VCaP (cell line): ENCODE results near the gene FGR.
A peak's percentile ranks its signal among the peaks of the same experiment; 100 is the strongest.

ENCODE experiments used
- H3K27ac ChIP-seq: fragments of 450-650 bp; 2 replicates; pipeline ENCODE4 v1.5.1; 2017
- TF ChIP-seq, protein P1 (sequence below): fragments of 450-650 bp; conservative IDR thresholded peaks from 2 replicates; pipeline ENCODE4 v1.5.1; 2017; ENCODE audit warnings: mild to moderate bottlenecking, moderate library complexity

Gene FGR

DNA sequence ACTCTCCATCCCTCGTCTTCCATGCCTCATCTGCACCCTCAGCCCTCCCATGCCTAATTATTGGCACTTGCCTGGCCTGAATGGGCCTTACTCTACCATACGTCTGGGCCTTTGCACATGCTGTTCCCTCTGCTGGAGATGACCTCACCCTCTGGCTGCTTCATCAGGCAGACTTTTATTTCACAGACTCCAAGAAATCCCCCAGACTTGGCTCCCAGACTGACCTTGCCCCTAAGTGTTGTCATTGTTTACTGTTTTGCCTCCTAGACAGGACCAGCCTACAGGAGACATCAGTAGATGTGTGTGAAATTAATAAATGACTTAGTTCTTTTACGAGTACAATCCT is 25.8 kb downstream of the FGR start:
- TF ChIP-seq, protein P1, sequence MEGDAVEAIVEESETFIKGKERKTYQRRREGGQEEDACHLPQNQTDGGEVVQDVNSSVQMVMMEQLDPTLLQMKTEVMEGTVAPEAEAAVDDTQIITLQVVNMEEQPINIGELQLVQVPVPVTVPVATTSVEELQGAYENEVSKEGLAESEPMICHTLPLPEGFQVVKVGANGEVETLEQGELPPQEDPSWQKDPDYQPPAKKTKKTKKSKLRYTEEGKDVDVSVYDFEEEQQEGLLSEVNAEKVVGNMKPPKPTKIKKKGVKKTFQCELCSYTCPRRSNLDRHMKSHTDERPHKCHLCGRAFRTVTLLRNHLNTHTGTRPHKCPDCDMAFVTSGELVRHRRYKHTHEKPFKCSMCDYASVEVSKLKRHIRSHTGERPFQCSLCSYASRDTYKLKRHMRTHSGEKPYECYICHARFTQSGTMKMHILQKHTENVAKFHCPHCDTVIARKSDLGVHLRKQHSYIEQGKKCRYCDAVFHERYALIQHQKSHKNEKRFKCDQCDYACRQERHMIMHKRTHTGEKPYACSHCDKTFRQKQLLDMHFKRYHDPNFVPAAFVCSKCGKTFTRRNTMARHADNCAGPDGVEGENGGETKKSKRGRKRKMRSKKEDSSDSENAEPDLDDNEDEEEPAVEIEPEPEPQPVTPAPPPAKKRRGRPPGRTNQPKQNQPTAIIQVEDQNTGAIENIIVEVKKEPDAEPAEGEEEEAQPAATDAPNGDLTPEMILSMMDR, result no peak
- no peak overlapping the region for H3K27ac ChIP-seq

- TF ChIP-seq, protein P1, result no peak
- H3K27ac ChIP-seq, result no peak overlapping the region
Observed at GRCh38 chr1:27607239-27607804, 27.7 kb downstream of the FGR start.

DNA sequence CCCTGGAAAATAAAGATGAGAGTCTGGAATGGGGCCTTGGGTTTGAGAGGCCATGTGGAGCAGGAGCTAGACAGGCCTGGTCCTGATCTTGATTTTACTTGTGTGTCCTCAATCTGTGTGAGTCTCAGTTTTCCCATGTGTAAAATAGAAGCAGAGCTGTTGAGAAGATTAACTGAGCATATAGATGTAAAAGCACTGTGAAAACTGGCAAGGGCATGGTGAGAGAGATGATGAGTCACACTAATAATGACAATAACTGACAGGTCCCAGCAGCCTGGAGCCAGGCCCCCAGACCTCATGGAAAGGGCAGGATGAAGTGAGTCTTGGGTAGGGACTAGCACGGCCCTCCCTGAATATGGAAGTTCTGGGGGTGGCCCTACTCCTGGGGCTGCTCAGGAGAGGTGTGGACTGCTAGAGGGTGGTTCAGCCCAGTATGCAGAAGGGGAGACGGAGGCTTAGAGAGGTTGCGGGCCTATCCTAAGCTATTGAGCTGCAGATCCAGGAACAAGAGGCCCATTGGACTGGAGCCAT is 28.2 kb downstream of the FGR start:
- no peak overlapping the region for H3K27ac ChIP-seq
- TF ChIP-seq, protein P1, result peak; percentile 29

- TF ChIP-seq, protein P1, result peak; percentile 88
- no peak overlapping the region for H3K27ac ChIP-seq
Observed at GRCh38 chr1:27605796-27606707, 28.9 kb downstream of the FGR start.

DNA sequence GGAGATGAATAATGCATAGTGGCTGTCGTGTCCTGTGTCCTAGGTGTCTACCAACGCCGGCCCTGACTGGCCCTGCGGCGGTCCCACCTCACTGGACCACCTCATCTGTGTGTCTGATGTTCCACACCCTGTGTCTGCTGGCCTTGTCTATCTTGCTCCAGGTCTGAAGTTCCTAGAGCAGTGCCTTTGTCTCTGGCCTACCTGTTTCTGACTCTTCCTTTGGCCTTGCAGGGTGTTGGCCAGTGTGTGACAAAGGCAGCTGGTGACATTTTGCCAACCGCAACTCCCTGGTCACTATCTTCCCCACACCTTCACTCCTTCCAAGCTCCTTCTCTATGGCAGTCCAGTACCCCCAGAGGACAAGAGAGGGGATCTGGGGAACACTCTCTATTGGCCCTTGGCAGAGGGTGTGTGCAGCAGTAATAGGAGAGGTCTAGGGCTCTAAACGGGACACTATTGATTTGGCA is 29.7 kb downstream of the FGR start:
- TF ChIP-seq, protein P1, result no peak
- no peak overlapping the region for H3K27ac ChIP-seq

- H3K27ac ChIP-seq, result no peak overlapping the region
Observed at GRCh38 chr1:27604579-27605299, 30.2 kb downstream of the FGR start.

More at GRCh38 chr1:27604579-27605299, 30.2 kb downstream of the FGR start:
- TF ChIP-seq, protein P1, result no peak
